ENCODE measurements around the gene CDH10.

Gene CDH10

DNA sequence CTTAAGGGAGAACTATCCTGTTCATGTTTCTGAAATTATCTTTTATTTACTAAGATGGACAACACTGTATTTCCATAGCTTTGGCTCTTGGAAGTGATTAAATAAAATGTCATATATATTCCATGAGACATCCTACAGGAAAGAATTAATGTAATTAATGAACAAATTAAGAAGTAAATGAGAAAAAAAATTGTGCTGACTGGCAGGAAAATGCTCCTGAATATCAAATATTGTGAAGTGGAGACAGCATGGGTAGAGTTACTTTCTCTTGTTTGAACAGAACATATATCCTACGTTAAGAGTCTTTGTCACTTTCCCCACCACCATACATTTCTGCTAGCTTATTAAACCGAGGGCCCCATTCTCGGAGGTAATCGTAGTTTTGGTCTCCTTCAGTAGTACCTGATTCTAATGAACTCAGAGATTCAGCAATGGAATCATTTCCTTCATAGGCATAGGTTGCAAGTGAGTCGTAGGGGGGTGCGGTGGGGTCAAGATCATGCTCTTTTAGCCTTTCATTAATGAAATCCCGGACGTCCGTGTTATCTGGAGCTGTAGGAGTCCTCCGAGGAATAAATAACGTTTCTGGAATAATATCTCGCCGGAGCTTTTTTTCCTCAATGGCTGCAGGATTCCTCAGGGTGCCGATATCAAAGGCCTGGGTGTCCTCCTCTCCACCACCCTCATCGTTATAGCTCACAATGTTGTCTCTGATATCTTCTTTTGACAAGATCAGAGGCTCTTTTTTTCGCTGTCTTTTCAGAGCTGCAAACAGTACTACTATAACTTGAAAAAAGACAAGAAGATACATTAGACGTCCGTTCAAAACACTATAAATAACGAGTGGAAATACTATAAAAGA is 157.2 kb downstream of the CDH10 start:
- TF ChIP-seq ZNF274 (IDR thresholded peaks at IDR 0.05; ENCODE audit: low read depth, low read length) = no peak
- no peak overlapping the region for H3K4me3 ChIP-seq (ENCODE audit: low read length)

DNA sequence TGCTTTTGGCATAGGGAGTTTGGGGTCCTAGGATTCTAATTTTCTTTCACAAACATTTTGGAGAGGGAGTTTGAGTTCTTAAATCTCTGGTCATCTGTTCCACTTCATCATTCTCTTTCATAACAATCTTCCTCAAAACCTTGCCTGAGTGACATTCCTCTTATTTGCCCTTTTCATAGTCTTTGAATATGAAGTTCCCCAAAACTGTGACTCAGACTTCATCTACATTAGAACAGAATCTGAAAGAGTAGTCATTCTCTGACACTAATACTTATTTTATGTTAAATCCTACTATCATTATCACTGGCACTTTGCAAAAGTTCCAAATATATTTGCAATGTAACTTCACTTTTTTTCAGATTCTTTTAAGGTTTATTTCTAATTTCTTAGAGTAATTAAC is 163.8 kb downstream of the CDH10 start:
- TF ChIP-seq ZNF274 (IDR thresholded peaks at IDR 0.05; ENCODE audit: low read depth, low read length) = no peak
- H3K4me3 ChIP-seq (ENCODE audit: low read length) = no peak overlapping the region

DNA sequence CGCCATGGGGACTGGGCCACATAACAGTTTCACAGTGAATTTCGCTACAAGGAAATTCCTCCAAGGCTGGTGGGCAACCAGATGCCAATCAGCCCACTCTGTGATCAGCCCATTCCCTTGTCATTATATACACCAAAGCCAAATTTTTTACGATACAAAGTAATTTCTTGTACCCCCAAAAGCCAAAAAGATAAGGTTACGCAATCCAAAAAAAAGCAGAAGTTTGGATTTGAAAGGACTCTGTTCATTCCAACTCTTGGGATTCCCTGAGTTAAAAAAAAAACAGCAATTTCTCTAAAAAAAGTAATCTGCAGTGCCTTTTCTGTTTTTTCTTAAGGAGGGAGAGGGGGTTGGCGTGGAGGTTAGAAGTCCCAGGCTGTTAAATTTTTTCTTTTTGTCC is 166.8 kb downstream of the CDH10 start:
- no peak for TF ChIP-seq ZNF274 (IDR thresholded peaks at IDR 0.05; ENCODE audit: low read depth, low read length)

DNA sequence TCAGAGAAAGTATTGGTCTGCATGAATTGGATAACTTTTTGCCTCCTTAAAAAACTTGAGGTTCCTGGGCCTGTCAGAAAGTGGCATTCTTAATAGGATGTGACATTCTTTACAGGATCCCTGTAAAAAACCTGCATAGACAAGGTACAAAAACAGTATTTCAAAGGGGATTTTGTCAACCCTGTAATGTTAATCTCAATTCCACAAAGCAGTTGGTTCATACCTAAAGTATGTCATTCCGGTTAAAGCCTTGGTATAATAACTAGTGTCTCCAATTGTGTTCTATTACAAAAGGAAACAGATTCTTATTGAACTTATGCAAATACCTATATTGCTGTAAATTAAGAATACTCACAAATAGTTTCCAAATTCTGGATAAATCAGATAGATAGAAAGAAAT is 169.7 kb downstream of the CDH10 start:
- TF ChIP-seq ZNF274 (IDR thresholded peaks at IDR 0.05; ENCODE audit: low read depth, low read length) = no peak

More for the DNA sequence above, 166.8 kb downstream of the CDH10 start:
- no peak overlapping the region for H3K4me3 ChIP-seq (ENCODE audit: low read length)

DNA sequence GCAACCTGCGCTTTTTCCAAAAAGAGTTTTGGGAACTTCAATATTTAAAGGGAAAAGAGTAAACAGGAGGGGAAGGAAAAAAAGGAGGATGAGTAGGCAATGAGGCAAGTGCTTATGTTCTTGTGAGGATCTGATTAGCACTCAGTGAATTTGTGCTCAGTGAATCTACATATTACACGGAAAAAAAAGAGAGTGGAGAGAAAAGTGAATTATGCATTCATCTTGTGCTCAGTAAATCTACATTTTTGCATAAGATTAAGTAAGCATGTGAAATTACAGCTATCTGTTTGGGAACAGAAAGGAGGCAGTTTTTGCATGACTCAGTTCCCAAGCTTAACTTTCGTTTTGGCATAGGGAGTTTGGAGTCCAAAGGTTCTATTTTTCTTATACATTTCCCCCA is 170.1 kb downstream of the CDH10 start:
- H3K4me3 ChIP-seq (ENCODE audit: low read length) = no peak overlapping the region
- TF ChIP-seq ZNF274 (IDR thresholded peaks at IDR 0.05; ENCODE audit: low read depth, low read length) = no peak

More for the DNA sequence above, 169.7 kb downstream of the CDH10 start:
- H3K4me3 ChIP-seq (ENCODE audit: low read length) = no peak overlapping the region

DNA sequence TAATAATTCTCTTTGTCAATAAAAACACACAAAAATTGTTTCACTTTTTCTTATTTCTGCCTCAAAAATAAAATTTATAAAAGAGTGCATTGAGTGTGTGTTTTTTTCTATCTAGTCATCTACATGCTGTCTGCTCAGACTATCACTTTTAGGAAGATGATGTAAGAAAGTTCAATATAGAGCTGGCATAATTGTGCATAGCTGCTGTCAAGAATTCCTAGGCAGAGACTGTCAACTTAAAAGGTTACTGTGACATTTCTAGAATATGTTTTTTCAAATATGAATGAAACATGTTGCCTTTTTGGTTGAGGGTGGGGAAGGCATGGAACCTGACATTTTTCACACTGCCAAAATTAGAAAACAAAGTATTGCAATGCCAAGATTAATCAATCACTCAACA is 172.3 kb downstream of the CDH10 start:
- H3K4me3 ChIP-seq (ENCODE audit: low read length) = no peak overlapping the region
- TF ChIP-seq ZNF274 (IDR thresholded peaks at IDR 0.05; ENCODE audit: low read depth, low read length) = no peak

DNA sequence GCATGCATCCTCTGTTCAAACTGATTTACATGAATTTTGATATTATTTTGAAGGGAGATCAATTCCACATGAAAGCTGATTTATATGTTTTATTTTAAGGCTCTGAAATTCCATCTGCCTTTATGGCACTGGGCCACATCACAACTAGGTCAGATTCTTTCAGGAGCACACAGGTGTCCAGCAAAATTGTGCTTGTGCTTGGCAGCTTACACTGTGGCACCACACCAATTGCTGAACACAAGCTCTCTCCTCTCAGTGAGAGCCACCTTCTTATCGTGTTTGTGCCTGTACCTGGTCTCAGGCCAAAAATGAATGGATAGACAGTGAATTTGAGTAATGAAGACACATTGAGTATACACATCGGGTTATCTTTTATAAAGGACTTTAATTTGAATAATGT is 200.4 kb downstream of the CDH10 start:
- H3K4me3 ChIP-seq (ENCODE audit: low read length) = no peak overlapping the region
- TF ChIP-seq ZNF274 (IDR thresholded peaks at IDR 0.05; ENCODE audit: low read depth, low read length) = no peak

DNA sequence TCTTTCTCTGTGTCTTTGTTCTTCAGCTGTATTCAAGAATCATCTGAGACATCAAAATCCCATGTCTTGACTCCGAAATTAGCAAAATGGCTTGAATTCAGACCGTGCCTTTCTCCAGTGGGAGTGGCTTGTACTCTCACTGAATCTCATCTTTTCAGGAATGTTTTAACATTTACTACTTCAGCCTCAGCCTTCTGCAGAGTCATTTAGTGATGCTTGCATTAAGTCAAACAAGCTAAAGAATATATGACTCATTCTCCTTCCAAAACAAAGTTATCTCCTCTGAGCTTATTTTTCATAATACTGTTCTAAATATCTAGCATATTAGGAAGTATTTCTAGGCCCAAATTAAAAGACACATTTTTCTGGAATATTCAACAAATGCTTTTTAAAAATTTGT is 205.3 kb downstream of the CDH10 start:
- no peak overlapping the region for H3K4me3 ChIP-seq (ENCODE audit: low read length)
- no peak for TF ChIP-seq ZNF274 (IDR thresholded peaks at IDR 0.05; ENCODE audit: low read depth, low read length)

All from GM08714 (cell line).